Chondrocyte (in vitro differentiated cells): Measurements from ENCODE around the gene MUSK. TPM values are rescaled to one million over a fixed set of nuclear protein-coding genes. Genes with fewer than 3 reads are reported as not detected.
A peak's percentile ranks its signal among the peaks of the same experiment; 100 is the strongest.

Experiments used
- DNase-seq: peaks from one replicate; pipeline ENCODE4 v3.0.0; 2021; ENCODE audit warnings: mixed read lengths, low spot score
- H3K27ac Mint-ChIP-seq: one replicate; pipeline ENCODE4 v1.8.0; 2021; ENCODE audit warnings: mild to moderate bottlenecking, moderate library complexity, mixed read lengths; ENCODE audit not compliant: unreplicated experiment
- H3K27me3 Mint-ChIP-seq: 2 replicates; pipeline ENCODE4 v1.8.0; 2021; ENCODE audit warnings: low read depth, mixed read lengths
- H3K36me3 Mint-ChIP-seq: 2 replicates; pipeline ENCODE4 v1.8.0; 2021; ENCODE audit warnings: low read depth, mixed read lengths
- H3K4me1 Mint-ChIP-seq: 2 replicates; pipeline ENCODE4 v1.8.0; 2021; ENCODE audit warnings: low read depth, mild to moderate bottlenecking, mixed read lengths
- H3K4me3 Mint-ChIP-seq: one replicate; pipeline ENCODE4 v1.8.0; 2021; ENCODE audit warnings: mild to moderate bottlenecking, moderate library complexity, mixed read lengths; ENCODE audit not compliant: unreplicated experiment
- H3K9me3 Mint-ChIP-seq: 2 replicates; pipeline ENCODE4 v1.8.0; 2021; ENCODE audit warnings: low read depth, mixed read lengths
- CTCF ChIP-seq: fragments of 200-600 bp; sonication (generic); IDR thresholded peaks from 2 replicates; pipeline ENCODE4 v1.5.0; 2021; ENCODE audit warnings: antibody characterized with exemption, mild to moderate bottlenecking, moderate library complexity
- total RNA-seq: library from RNA; stranded (reverse); gene quantifications from 3 replicates; pipeline ENCODE4 v1.2.1, GENCODE V29; 2021

MUSK gene
- total RNA-seq, 1 donor from 2014 or later, result not detected

- Mint-ChIP-seq H3K4me3 (no peak overlapping the region), H3K27ac (peak overlapping the region; percentile 67), H3K4me1 (peaks cover 58% of the 10 kb centered on the region), H3K36me3 (no peaks in the 10 kb centered on the region), H3K9me3 (peaks cover 3% of the 10 kb centered on the region), H3K27me3 (no peaks in the 10 kb centered on the region)
- DNase-seq, result no peak
- TF ChIP-seq CTCF, result no peak
Measured at GRCh38 chr9:110748251-110748893, 79.8 kb downstream of the MUSK start.

- Mint-ChIP-seq H3K4me1 (peaks cover 44% of the 10 kb centered on the region), H3K9me3 (peaks cover 3% of the 10 kb centered on the region), H3K27ac (no peak overlapping the region), H3K27me3 (no peaks in the 10 kb centered on the region), H3K36me3 (no peaks in the 10 kb centered on the region), H3K4me3 (no peak overlapping the region)
- no peak for TF ChIP-seq CTCF
- no peak for DNase-seq
Measured at GRCh38 chr9:110750272-110750671, 81.7 kb downstream of the MUSK start.

DNA sequence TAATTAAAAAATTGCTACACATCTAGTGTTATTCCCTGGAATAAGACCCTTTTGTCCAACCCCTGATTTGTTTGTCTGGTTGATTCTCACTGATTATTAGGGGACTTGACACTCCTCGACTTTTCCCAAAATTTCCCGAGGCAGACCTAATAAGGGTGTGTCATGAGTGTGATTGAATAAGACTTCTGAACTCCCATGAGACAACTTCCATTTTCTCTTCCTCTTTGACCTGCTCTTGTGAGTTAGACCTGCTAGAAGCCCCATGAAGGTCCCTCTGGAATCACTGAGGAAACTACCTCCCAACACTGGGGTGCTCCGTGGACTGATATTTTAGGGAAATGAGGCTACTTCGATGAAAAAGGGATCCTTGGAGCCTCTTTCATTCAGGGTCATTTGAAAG, 83.4 kb downstream of the MUSK start:
- Mint-ChIP-seq H3K9me3 (peaks cover 3% of the 10 kb centered on the region), H3K36me3 (no peaks in the 10 kb centered on the region), H3K27me3 (no peaks in the 10 kb centered on the region), H3K4me3 (no peak overlapping the region), H3K27ac (no peak overlapping the region), H3K4me1 (peaks cover 30% of the 10 kb centered on the region)
- no peak for DNase-seq
- TF ChIP-seq CTCF, result no peak

- Mint-ChIP-seq H3K4me3 (no peak overlapping the region), H3K27me3 (no peaks in the 10 kb centered on the region), H3K4me1 (peaks cover 29% of the 10 kb centered on the region), H3K9me3 (peaks cover 3% of the 10 kb centered on the region), H3K36me3 (no peaks in the 10 kb centered on the region), H3K27ac (no peak overlapping the region)
- no peak for DNase-seq
- no peak for TF ChIP-seq CTCF
Measured at GRCh38 chr9:110752766-110753165, 84.2 kb downstream of the MUSK start.

DNA sequence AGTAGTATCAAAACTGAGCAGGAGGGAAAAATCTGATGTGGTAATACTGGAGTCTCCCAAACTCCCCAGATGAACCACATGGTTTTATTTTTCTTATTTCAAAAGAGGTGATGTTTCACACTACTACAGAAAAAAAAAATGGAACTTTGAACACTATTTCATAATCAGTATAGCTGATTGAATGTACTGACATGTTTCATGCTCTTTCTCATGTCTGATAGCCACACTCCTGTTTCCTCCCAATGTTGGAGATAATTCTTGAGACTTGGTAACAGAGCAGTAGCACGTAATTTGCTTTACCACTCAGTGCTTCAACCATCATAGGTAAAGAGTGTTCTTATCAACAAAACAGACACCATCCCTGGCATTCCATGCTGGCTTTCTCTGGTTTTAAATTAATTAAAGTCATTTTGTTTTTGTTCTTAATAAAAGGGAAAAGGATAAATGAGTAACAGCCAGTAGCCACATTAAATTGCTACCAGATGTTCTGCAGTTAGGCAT, 85.2 kb downstream of the MUSK start:
- Mint-ChIP-seq H3K36me3 (no peaks in the 10 kb centered on the region), H3K4me1 (peaks cover 19% of the 10 kb centered on the region), H3K27ac (no peak overlapping the region), H3K9me3 (peaks cover 7% of the 10 kb centered on the region), H3K27me3 (no peaks in the 10 kb centered on the region), H3K4me3 (no peak overlapping the region)
- no peak for DNase-seq
- no peak for TF ChIP-seq CTCF
